Glomerular endothelial cell (primary cell): Measurements from ENCODE around the gene PPP5C. TPM values are rescaled to one million over a fixed set of nuclear protein-coding genes. Genes with fewer than 3 reads are reported as not detected.
A peak's percentile ranks its signal among the peaks of the same experiment; 100 is the strongest.
"Not testable (repeated sequence)": the region's sequence is repeated elsewhere in the genome, so short reads cannot be mapped to it uniquely, and the experiment has no call there.

Source experiments
- DNase-seq: peaks from one replicate; pipeline ENCODE4 v3.0.0-alpha.2; 2011; ENCODE audit warnings: low read depth, low spot score; ENCODE audit errors: extremely low read depth
- total RNA-seq: library from RNA; depleted of rRNA; stranded (reverse); fragments of >200 nt; gene quantifications from 2 replicates; pipeline ENCODE4 v1.2.3, GENCODE V29; 2015

PPP5C gene
- 90.1 and 118 TPM in 2 replicates for total RNA-seq

GRCh38 chr19:46346821-46347571 is at the start of gene PPP5C:
Gene PPP5C, plus strand, starts transcription at chr19:46347087. Its CDS starts 10 bp downstream, at chr19:46347097.
- DNase-seq = no peak

GRCh38 chr19:46297700-46298478 is 49.0 kb upstream of the PPP5C start:
- no peak for DNase-seq

GRCh38 chr19:46298479-46299003 is 48.3 kb upstream of the PPP5C start:
- no peak for DNase-seq

- DNase-seq = peak; percentile 61
Measured at GRCh38 chr19:46299004-46299509, 47.8 kb upstream of the PPP5C start.

- no peak for DNase-seq
Measured at GRCh38 chr19:46299695-46300094, 47.2 kb upstream of the PPP5C start.

- DNase-seq = no peak
Measured at GRCh38 chr19:46303322-46303690, 43.6 kb upstream of the PPP5C start.

- DNase-seq = no peak
Measured at GRCh38 chr19:46303691-46304397, 43.0 kb upstream of the PPP5C start.

GRCh38 chr19:46306501-46306900 is 40.4 kb upstream of the PPP5C start:
- DNase-seq = no peak

- DNase-seq = no peak
Measured at GRCh38 chr19:46308510-46308909, 38.4 kb upstream of the PPP5C start.

- DNase-seq = no peak
Measured at GRCh38 chr19:46309056-46309455, 37.8 kb upstream of the PPP5C start.

- no peak for DNase-seq
Measured at GRCh38 chr19:46311444-46311843, 35.4 kb upstream of the PPP5C start.

- not testable (repeated sequence) for DNase-seq
Measured at GRCh38 chr19:46313540-46314469, 33.1 kb upstream of the PPP5C start.

- no peak for DNase-seq
Measured at GRCh38 chr19:46317339-46317738, 29.5 kb upstream of the PPP5C start.

- DNase-seq = no peak
Measured at GRCh38 chr19:46319613-46320012, 27.3 kb upstream of the PPP5C start.

GRCh38 chr19:46320559-46320958 is 26.3 kb upstream of the PPP5C start:
- DNase-seq = no peak

- no peak for DNase-seq
Measured at GRCh38 chr19:46321653-46322052, 25.2 kb upstream of the PPP5C start.

GRCh38 chr19:46323227-46323626 is 23.7 kb upstream of the PPP5C start:
- DNase-seq = not testable (repeated sequence)

GRCh38 chr19:46324277-46324676 is 22.6 kb upstream of the PPP5C start:
- DNase-seq = no peak

GRCh38 chr19:46326608-46327007 is 20.3 kb upstream of the PPP5C start:
- DNase-seq = no peak

- DNase-seq = no peak
Measured at GRCh38 chr19:46328079-46328478, 18.8 kb upstream of the PPP5C start.
